Neuronal stem cell (in vitro differentiated cells): ENCODE data around the gene MRGPRG.
A peak's percentile ranks its signal among the peaks of the same experiment; 100 is the strongest.

Experiments used
- DNase-seq: peaks from one replicate; pipeline ENCODE4 v3.0.0-alpha.2; 2013; ENCODE audit warnings: low spot score
- H2AFZ ChIP-seq: one replicate; pipeline ENCODE4 v1.6.1; 2013; ENCODE audit warnings: mild to moderate bottlenecking, low read length, inconsistent platforms
- H2AK5ac ChIP-seq: 2 replicates; pipeline ENCODE4 v1.6.1; 2013; ENCODE audit warnings: low read depth, mild to moderate bottlenecking, inconsistent platforms, low read length, moderate library complexity, mixed read lengths
- H2BK120ac ChIP-seq: 2 replicates; pipeline ENCODE4 v1.6.1; 2013; ENCODE audit warnings: low read depth, mild to moderate bottlenecking, inconsistent platforms, low read length, moderate library complexity, mixed read lengths
- H2BK12ac ChIP-seq: one replicate; pipeline ENCODE4 v1.6.1; 2013; ENCODE audit warnings: low read length, inconsistent platforms
- H2BK15ac ChIP-seq: 2 replicates; pipeline ENCODE4 v1.6.1; 2013; ENCODE audit warnings: mild to moderate bottlenecking, low read length, inconsistent platforms, mixed read lengths
- H2BK5ac ChIP-seq: one replicate; pipeline ENCODE4 v1.6.1; 2013; ENCODE audit warnings: inconsistent platforms, mild to moderate bottlenecking, low read length, moderate library complexity
- H3K14ac ChIP-seq: one replicate; pipeline ENCODE4 v1.6.1; 2013; ENCODE audit warnings: low read length, inconsistent platforms
- H3K18ac ChIP-seq: 2 replicates; pipeline ENCODE4 v1.6.1; 2013; ENCODE audit warnings: low read length, inconsistent platforms
- H3K23ac ChIP-seq: 2 replicates; pipeline ENCODE4 v1.6.1; 2013; ENCODE audit warnings: low read depth, mild to moderate bottlenecking, mixed read lengths, low read length, inconsistent platforms; ENCODE audit not compliant: poor library complexity
- H3K27ac ChIP-seq: replicated peaks from 3 replicates; pipeline ENCODE4 v1.5.1; 2013; ENCODE audit warnings: low read length, inconsistent platforms
- H3K27me3 ChIP-seq, 3 experiments: 2 replicates each; pipeline ENCODE4 v1.6.1; 2013; ENCODE audit warnings: low read length in 3 of 3, mild to moderate bottlenecking in 2 of 3, inconsistent platforms in 1 of 3, low read depth in 1 of 3, mixed read lengths in 1 of 3, moderate library complexity in 1 of 3; ENCODE audit not compliant: control insufficient read depth in 3 of 3, insufficient read depth in 3 of 3
- H3K36me3 ChIP-seq, 2 donors: replicated peaks in 1 of 2; 2 replicates each; pipeline ENCODE4 v1.6.1; 2013; ENCODE audit warnings: low read length in 2 of 2; ENCODE audit not compliant: control insufficient read depth in 2 of 2, insufficient read depth in 2 of 2
- H3K4ac ChIP-seq: 2 replicates; pipeline ENCODE4 v1.6.1; 2013; ENCODE audit warnings: inconsistent platforms, mild to moderate bottlenecking, low read length, moderate library complexity
- H3K4me1 ChIP-seq, 2 donors: 1 replicate in 1 of 2; 2 replicates in 1 of 2; pipeline ENCODE4 v1.6.1; 2013; ENCODE audit warnings: low read length in 2 of 2, low read depth in 1 of 2; ENCODE audit not compliant: control insufficient read depth in 2 of 2, insufficient read depth in 1 of 2
- H3K4me2 ChIP-seq: one replicate; pipeline ENCODE4 v1.6.1; 2013; ENCODE audit warnings: mild to moderate bottlenecking, low read length, inconsistent platforms; ENCODE audit not compliant: insufficient read depth, poor library complexity, severe bottlenecking
- H3K4me3 ChIP-seq, 2 donors: 2 replicates each; pipeline ENCODE4 v1.5.1; 2013; ENCODE audit warnings: low read length in 2 of 2, mild to moderate bottlenecking in 2 of 2, inconsistent platforms in 1 of 2, moderate library complexity in 1 of 2
- H3K79me1 ChIP-seq: one replicate; pipeline ENCODE4 v1.6.1; 2013; ENCODE audit warnings: low read depth, mild to moderate bottlenecking, inconsistent platforms, low read length, moderate library complexity
- H3K9ac ChIP-seq: one replicate; pipeline ENCODE4 v1.6.1; 2013; ENCODE audit warnings: mild to moderate bottlenecking, low read depth, low read length, inconsistent platforms; ENCODE audit not compliant: poor library complexity
- H3K9me3 ChIP-seq, 2 donors: replicated peaks in 1 of 2; 2 replicates each; pipeline versions ENCODE3 to v1.6.1; 2013; ENCODE audit warnings: low read length in 2 of 2, mild to moderate bottlenecking in 2 of 2, inconsistent platforms in 1 of 2, low read depth in 1 of 2, mixed read lengths in 1 of 2, moderate library complexity in 1 of 2; ENCODE audit not compliant: control insufficient read depth in 2 of 2, insufficient read depth in 1 of 2
- H4K8ac ChIP-seq: one replicate; pipeline ENCODE4 v1.6.1; 2013; ENCODE audit warnings: low read depth, mild to moderate bottlenecking, inconsistent platforms, low read length, moderate library complexity
- H4K91ac ChIP-seq: one replicate; pipeline ENCODE4 v1.6.1; 2013; ENCODE audit warnings: low read length, low read depth, mild to moderate bottlenecking, inconsistent platforms; ENCODE audit not compliant: poor library complexity
- WGBS, 2 donors: extraction: QIAGEN DNeasy Blood & Tissue Kit; methylation state at CpG; one replicate each; pipeline ENCODE4 v1.1.7; 2013; ENCODE audit warnings: missing lambda C conversion rate in 2 of 2, mixed read lengths in 1 of 2; ENCODE audit not compliant: insufficient read length in 2 of 2, insufficient replicate concordance in 1 of 2; ENCODE audit errors: extremely low coverage in 2 of 2; 5-methylcytosine and 5-hydroxymethylcytosine counted together

MRGPRG gene

GRCh38 chr11:3171931-3172560 lies 46.6 kb downstream of the MRGPRG start:
- H3K18ac ChIP-seq = no peak overlapping the region
- H3K4me3 ChIP-seq = no peak overlapping the region
- no peak overlapping the region for H4K91ac ChIP-seq
- no peak overlapping the region for H3K4ac ChIP-seq
- H2AFZ ChIP-seq = no peak overlapping the region
- DNase-seq = no peak
- no peak overlapping the region for H4K8ac ChIP-seq
- no peak overlapping the region for H2AK5ac ChIP-seq
- peak overlapping the region; percentile 59 for H2BK15ac ChIP-seq
- H3K4me1 ChIP-seq = peaks cover 6 to 10% of the 10 kb centered on the region in 2 donors
- H3K27me3 ChIP-seq = peaks cover 0 to 49% (median 4%) of the 10 kb centered on the region in 3 experiments
- H3K79me1 ChIP-seq = no peaks in the 10 kb centered on the region
- no peaks in the 10 kb centered on the region for H3K36me3 ChIP-seq
- no peak overlapping the region for H3K27ac ChIP-seq
- H3K4me2 ChIP-seq = no peak overlapping the region
- peaks cover 6 to 8% of the 10 kb centered on the region in 2 donors for H3K9me3 ChIP-seq
- H3K14ac ChIP-seq = no peak overlapping the region
- WGBS, 2 donors = no CpG with 5 or more reads among the region's 12 CpGs
- no peak overlapping the region for H2BK12ac ChIP-seq
- no peak overlapping the region for H2BK5ac ChIP-seq
- H3K9ac ChIP-seq = no peak overlapping the region
- no peak overlapping the region for H2BK120ac ChIP-seq
- H3K23ac ChIP-seq = no peak overlapping the region

- Histone ChIP-seq H3K27me3 (peaks cover 0 to 57% (median 4%) of the 10 kb centered on the region in 3 experiments), H3K27ac (no peak overlapping the region), H3K36me3 (no peaks in the 10 kb centered on the region), H3K9me3 (peaks cover 2 to 4% of the 10 kb centered on the region in 2 donors), H3K9ac (no peak overlapping the region), H3K14ac (no peak overlapping the region), H3K18ac (peak overlapping the region; percentile 57), H3K4me2 (no peak overlapping the region), H2BK120ac (no peak overlapping the region), H3K23ac (peak overlapping the region; percentile 20), H4K91ac (no peak overlapping the region), H2AK5ac (peak overlapping the region; percentile 43), H4K8ac (no peak overlapping the region), H2BK15ac (no peak overlapping the region), H2BK5ac (no peak overlapping the region), H3K4me1 (peaks cover 6 to 18% of the 10 kb centered on the region in 2 donors), H2AFZ (no peak overlapping the region), H3K4me3 (no peak overlapping the region), H3K79me1 (no peaks in the 10 kb centered on the region), H2BK12ac (no peak overlapping the region), H3K4ac (no peak overlapping the region)
- no peak for DNase-seq
- WGBS, 2 donors = no CpG with 5 or more reads among the region's 24 CpGs
Measured at GRCh38 chr11:3170756-3171650, 47.6 kb downstream of the MRGPRG start.

GRCh38 chr11:3170044-3170755 lies 48.4 kb downstream of the MRGPRG start:
- H3K23ac ChIP-seq = peak overlapping the region; percentile 20
- no peak overlapping the region for H3K14ac ChIP-seq
- no peak overlapping the region for H3K9ac ChIP-seq
- H2AFZ ChIP-seq = peak overlapping the region; percentile 92
- H4K8ac ChIP-seq = no peak overlapping the region
- no peak overlapping the region for H3K27ac ChIP-seq
- no peak overlapping the region for H3K4ac ChIP-seq
- no peak overlapping the region for H2BK15ac ChIP-seq
- H2BK120ac ChIP-seq = no peak overlapping the region
- H4K91ac ChIP-seq = no peak overlapping the region
- WGBS, 2 donors = no CpG with 5 or more reads among the region's 18 CpGs
- peaks cover 0 to 60% (median 4%) of the 10 kb centered on the region in 3 experiments for H3K27me3 ChIP-seq
- H3K4me2 ChIP-seq = no peak overlapping the region
- H3K4me1 ChIP-seq = peaks cover 10 to 18% of the 10 kb centered on the region in 2 donors
- no peak for DNase-seq
- no peak overlapping the region for H3K4me3 ChIP-seq
- H2BK5ac ChIP-seq = no peak overlapping the region
- H2BK12ac ChIP-seq = peak overlapping the region; percentile 18
- H3K18ac ChIP-seq = peak overlapping the region; percentile 57
- H2AK5ac ChIP-seq = peak overlapping the region; percentile 43
- no peaks in the 10 kb centered on the region for H3K79me1 ChIP-seq
- no peaks in the 10 kb centered on the region for H3K36me3 ChIP-seq
- peaks cover 0 to 2% of the 10 kb centered on the region in 2 donors for H3K9me3 ChIP-seq
